ENCODE measurements around the gene AGTRAP.

Gene AGTRAP

DNA sequence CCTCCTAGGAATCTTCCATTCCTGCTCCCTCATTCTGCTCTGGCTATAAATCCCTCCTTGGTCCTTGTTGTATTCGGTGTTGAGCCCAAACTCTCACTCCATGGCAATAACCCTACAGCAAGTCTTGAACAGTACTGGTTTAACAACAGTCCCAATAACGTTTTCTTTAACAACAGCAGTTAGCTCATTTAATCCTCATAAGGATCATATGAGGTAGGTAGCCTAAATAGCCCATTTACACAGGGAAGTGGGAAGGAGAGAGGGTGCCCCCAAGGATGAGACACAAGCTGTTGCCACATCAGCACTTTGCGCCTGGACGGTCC is 444 bp upstream of the AGTRAP start:
- no peak for DNase-seq (ENCODE audit: low spot score)

DNA sequence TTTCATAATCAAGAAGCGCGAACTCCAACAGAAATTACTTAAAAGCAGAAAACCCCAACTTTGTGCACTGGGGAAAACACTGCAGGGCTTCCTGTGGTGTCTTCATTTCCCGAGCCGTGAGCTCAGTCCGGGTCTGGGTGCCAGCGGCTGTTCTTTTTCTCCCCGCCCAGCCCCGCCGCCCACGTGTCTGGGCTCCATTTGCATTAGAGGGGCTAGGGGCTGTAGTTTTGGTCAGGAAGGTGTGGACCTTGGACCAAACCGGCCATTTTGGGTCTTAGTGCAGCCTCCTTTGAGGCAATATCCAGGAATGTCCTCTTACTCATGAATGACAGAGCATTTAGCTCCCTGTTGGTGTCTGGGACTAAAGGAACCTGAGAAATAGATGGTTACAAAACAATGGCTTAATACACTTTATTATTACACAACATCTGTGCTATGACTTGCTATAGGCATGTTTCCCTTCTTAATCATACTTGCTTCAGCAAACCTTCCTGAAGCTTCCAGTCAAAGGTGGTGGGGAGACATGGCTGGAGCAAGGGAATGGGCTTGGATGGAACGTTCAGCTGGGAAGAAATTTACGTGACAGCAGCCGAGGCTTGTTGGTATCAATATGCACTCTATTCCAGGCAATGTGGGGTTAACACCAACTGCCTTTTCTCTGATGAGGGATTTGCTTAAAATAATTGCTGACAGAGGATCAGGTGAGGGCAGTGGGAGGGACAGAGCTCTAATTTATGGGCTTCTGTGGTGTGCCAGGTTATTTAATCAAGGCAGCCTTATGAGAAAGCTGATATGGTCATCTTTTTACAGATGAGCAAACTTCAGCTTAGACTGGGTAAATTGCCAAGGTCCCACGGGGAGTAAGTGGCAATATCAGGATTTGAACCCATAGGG is 1.1 kb downstream of the AGTRAP start:
- peak; percentile 80 for DNase-seq (ENCODE audit: low spot score)

DNA sequence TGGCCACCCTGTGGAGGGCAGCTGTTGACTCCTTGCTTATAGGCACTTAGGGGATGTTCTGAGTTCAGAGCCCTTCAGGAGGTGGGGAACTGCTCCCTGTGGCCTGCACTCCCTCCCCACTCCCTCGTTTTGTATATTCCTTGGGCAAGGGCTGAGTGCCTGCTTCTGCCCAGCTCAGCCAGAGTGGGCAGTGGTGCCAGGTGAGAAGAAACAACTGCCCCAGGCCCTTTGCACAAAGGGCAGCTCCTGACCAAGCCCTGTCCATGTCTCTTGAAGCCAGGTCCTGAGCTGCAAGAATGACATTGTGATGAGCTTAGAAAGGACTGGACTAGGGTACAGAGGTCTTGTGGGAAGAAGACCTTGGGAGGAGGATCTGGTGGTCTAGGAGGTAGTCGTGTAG is 2.2 kb downstream of the AGTRAP start:
- DNase-seq (ENCODE audit: low spot score): no peak

DNA sequence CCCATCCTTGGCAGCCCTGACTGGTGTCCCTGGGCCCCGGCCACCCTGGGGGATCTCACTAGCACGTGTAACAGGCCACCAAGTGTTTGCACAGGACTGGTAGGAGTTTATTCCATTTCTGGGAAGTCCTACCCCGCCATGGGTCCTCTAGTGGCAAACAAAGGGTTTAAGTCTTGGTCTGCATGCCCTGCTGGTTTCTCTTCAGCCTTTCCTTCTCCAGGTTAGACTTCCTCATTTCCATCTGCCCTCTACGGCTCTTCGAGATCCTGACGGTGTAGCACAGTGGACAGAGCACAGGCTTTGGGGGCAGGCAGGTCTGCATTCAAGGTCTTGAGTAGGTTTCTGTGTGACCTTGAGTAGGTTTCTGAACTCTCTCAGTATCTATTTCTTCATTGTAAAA is 2.8 kb downstream of the AGTRAP start:
- no peak for DNase-seq (ENCODE audit: low spot score)

DNA sequence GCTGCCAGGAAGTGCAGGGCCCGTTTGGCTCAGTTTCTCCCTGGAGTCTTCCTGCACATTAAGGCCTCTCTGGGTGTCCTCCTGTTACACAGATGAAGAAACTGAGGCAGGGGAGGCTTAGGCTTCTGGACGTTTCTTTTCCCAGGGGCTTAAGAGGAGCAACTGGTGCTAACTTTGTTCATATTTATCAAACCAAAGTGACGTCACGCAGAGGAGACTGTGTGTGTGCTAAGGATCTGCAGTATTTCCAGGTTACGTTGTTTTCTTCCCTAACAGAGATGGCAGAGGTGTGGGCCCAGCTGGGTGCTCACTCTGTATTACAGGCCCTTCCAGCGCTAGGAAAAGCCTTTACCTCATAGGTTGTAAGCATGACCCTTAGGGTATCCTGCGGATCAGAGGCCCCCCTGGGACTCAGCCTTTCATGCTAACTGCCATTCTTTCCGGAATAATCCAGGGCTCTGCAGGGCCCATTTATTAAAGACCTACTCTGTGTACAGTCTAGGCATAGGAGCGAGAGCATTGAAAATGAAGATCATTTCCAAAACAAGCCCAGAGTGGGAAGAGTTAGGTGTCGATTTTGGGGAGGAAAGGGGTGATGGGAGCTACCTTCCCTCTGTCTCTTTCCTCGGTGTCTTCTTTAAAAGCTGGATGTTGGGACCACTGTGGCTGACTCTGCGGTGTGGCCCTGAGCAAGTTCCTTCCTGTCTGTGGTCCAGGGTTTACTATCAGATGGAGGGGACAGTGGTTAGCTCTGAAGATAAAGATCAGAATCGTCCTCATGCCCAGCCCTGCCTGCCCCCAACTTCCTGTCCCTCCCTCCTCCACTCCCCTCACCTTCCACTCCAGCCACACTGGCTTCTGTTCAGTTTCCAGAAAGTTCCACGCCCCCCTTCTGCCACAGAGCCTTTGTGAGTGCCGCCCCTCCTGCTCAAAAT is 4.6 kb downstream of the AGTRAP start:
- DNase-seq (ENCODE audit: low spot score): no peak

- DNase-seq (ENCODE audit: low spot score): no peak
Observed at GRCh38 chr1:11741482-11741881, 5.5 kb downstream of the AGTRAP start.

DNA sequence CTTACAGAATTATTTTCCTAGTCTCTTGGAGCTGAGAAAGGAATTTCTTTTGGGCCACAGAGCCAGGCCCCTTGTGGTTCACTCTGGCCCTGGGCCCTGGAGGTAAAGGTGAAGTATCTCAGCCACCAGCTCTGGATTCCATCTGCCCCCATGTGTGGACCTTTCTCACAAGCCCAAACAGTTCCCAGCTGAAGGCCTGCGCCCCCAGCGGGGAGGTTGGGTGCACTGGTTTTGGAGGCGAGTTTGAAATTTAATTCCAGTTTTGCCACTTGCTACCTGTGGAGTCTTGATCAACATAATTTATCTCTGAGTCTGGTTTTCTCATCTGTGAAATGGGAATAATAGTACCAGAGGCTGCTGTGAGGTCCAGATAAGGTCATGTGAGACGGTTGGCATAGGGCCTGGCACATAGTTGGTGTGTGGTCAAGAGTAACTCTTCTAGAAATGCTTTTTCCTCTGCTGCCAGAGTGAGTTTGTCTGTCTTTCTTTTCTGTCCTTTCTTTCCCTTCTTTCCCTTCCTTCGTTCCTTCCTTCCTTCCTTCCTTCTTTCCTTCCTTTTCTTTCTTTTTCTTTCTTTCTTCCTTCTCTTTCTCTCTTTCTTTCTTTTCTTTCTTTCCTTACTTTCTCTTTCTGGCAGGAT is 6.1 kb downstream of the AGTRAP start:
- peak; percentile 31 for DNase-seq (ENCODE audit: low spot score)

DNA sequence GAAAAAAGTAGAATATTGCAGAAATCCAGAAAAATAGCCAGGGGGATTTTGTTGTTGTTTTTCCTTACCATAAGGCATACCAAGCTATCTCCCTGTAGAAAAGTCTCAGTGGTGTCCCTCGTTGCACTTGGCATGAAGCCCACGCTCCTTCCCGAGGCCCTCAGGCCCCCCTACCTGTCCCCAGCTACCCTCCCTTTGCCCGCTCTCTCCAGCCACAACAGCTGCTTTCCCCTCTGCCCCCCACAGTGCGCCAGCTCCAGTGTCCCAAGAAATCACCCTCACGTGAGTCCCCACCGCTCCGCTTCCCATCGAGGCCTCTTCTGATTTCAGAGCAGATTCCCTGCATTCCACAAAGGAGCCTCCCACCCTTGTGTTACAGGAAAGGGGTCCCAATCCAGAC is 8.4 kb downstream of the AGTRAP start:
- no peak for DNase-seq (ENCODE audit: low spot score)

DNA sequence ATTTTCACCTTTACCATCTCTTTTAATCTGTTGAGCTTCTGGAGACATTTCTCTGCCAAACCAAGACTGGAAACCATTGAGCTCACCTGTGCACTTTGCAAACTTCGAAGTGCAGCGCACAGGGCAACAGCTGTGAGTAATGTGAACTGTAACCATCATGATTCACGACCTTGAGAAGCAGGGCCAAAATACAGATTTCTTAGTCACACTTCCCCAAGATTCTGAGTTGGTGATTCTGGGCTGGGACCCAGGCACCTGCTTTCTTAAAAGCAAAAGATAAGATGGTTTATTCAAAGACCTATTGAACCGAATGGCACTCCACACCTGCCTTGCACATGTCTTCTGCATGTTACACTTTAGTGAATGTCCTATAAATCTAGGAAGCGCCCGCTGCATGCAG is 10.2 kb downstream of the AGTRAP start:
- no peak for DNase-seq (ENCODE audit: low spot score)

GRCh38 chr1:11746795-11747487 is 11.0 kb downstream of the AGTRAP start:
- DNase-seq (ENCODE audit: low spot score): no peak

DNA sequence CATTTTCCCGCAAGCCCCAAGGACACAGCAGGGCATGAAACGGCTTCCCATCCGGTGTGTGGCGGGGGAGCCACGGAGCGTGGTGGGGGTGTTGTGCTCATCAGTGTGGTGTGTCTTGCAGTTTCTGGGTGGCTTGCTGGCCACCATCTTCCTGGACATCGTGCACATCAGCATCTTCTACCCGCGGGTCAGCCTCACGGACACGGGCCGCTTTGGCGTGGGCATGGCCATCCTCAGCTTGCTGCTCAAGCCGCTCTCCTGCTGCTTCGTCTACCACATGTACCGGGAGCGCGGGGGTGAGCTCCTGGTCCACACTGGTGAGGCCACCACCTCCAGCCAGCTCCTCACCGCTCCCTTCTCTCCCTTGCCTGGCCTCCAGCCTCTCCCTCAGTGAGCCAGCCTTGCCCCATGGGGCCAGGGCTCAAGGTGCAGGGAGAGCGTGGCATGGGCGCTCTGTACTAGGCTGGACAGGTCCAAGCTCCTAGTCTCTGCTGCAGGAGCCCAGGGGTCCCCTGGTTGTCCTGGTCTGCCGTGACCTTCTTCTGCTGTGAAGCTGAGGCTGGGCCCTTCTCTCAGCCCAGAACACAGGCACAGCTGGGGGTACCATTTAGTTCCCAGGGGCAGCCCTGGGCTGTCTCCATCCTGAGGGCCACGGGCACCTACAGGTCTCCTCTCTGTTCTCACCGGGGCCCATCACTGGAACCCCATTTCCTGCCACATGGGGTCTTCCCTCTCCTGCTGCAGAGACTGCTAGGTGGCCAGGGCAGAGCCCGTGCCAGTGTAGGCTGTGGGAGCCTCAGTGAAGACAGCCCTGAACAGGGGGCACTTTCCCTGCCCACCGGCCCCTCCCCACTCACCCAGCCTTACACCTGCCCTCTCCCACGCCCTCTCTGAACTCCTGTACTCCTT is 12.6 kb downstream of the AGTRAP start:
- DNase-seq (ENCODE audit: low spot score): no peak

- peak; percentile 62 for DNase-seq (ENCODE audit: low spot score)
Observed at GRCh38 chr1:11749203-11749689, 13.3 kb downstream of the AGTRAP start.

- DNase-seq (ENCODE audit: low spot score): no peak
Observed at GRCh38 chr1:11749996-11750395, 14.1 kb downstream of the AGTRAP start.

- no peak for DNase-seq (ENCODE audit: low spot score)
Observed at GRCh38 chr1:11751087-11751486, 15.2 kb downstream of the AGTRAP start.

- no peak for DNase-seq (ENCODE audit: low spot score)
Observed at GRCh38 chr1:11752359-11753088, 16.6 kb downstream of the AGTRAP start.

DNA sequence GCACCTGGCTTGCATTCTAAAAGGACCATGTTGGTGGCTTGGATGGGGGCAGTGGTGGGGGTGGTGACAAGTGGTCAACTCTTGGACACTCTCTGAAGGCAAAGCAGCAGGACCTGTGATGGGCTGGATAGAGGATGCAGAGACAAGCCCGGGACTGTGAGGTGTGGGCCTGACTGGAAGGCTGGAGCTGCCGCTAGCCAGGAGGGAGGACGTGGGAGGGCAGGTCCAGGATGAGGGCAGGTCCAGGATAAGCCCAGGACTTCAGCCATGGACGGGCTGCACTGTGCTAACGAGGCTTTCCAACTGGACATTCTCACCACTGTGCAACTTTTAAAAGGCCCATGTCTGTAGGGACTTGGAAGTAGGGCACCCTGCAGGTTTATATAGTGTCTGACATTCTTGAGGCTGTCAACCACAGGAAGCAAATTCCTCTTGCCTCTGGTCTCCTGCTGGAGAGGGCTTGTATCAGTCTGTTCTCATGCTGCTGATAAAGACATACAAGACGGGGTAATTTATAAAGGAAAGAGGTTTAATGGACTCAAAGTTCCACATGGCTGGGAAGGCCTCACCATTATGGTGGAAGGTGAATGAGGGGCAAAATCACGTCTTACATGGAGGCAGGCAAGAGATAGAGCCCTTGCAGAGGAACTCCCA is 17.7 kb downstream of the AGTRAP start:
- no peak for DNase-seq (ENCODE audit: low spot score)

GRCh38 chr1:11757047-11757446 is 21.1 kb downstream of the AGTRAP start:
- DNase-seq (ENCODE audit: low spot score): no peak

GRCh38 chr1:11759791-11760190 is 23.9 kb downstream of the AGTRAP start:
- DNase-seq (ENCODE audit: low spot score): no peak

- DNase-seq (ENCODE audit: low spot score): no peak
Observed at GRCh38 chr1:11761285-11761684, 25.3 kb downstream of the AGTRAP start.

GRCh38 chr1:11761988-11762406 is 26.1 kb downstream of the AGTRAP start, which contains the start of gene C1orf167:
TSS of gene C1orf167 (plus strand) at chr1:11762193. CDS start at chr1:11764401, 2,208 bp downstream.
- no peak for DNase-seq (ENCODE audit: low spot score)
